Mesothelial cell of epicardium (in vitro differentiated cells): ENCODE measurements around the gene RAP1GAP2. TPM values are rescaled to one million over a fixed set of nuclear protein-coding genes. Genes with fewer than 3 reads are reported as not detected.
"Not testable (repeated sequence)": the region's sequence is repeated elsewhere in the genome, so short reads cannot be mapped to it uniquely, and the experiment has no call there.

Experiments
- DNase-seq, 2 experiments: peaks; one replicate each; pipeline ENCODE4 v3.0.0; 2021; ENCODE audit warnings: low spot score in 2 of 2; ENCODE audit not compliant: unreplicated experiment in 2 of 2
- H3K27ac Mint-ChIP-seq: 2 replicates; pipeline ENCODE4 v1.8.0; 2021; ENCODE audit warnings: mixed read lengths
- H3K27me3 Mint-ChIP-seq: 2 replicates; pipeline ENCODE4 v1.8.0; 2021; ENCODE audit warnings: low read depth, mixed read lengths
- H3K36me3 Mint-ChIP-seq: 2 replicates; pipeline ENCODE4 v1.8.0; 2021; ENCODE audit warnings: mixed read lengths
- H3K4me1 Mint-ChIP-seq: 2 replicates; pipeline ENCODE4 v1.8.0; 2021; ENCODE audit warnings: mixed read lengths
- H3K4me3 Mint-ChIP-seq: 2 replicates; pipeline ENCODE4 v1.8.0; 2021; ENCODE audit warnings: mild to moderate bottlenecking, moderate library complexity, mixed read lengths
- H3K9me3 Mint-ChIP-seq: 2 replicates; pipeline ENCODE4 v1.8.0; 2021; ENCODE audit warnings: mixed read lengths
- CTCF ChIP-seq: fragments of 200-600 bp; sonication (generic); IDR thresholded peaks from one replicate; pipeline ENCODE4 v1.5.0; 2021; ENCODE audit warnings: antibody characterized with exemption; ENCODE audit not compliant: unreplicated experiment
- total RNA-seq: library from RNA; stranded (reverse); gene quantifications from 3 replicates; pipeline ENCODE4 v1.2.1, GENCODE V29; 2021

RAP1GAP2 gene
- total RNA-seq, 1 donor from 2014 or later, result 7.1 TPM

GRCh38 chr17:2883544-2884213, 87.4 kb downstream of the RAP1GAP2 start:
- Mint-ChIP-seq H3K27me3 (no peaks in the 10 kb centered on the region), H3K36me3 (no peaks in the 10 kb centered on the region), H3K4me1 (peaks cover 2% of the 10 kb centered on the region), H3K27ac (no peak overlapping the region), H3K9me3 (no peaks in the 10 kb centered on the region), H3K4me3 (no peak overlapping the region)
- no peak for DNase-seq
- TF ChIP-seq CTCF, result no peak

GRCh38 chr17:2885733-2886132, 89.5 kb downstream of the RAP1GAP2 start:
- Mint-ChIP-seq H3K36me3 (no peaks in the 10 kb centered on the region), H3K27me3 (no peaks in the 10 kb centered on the region), H3K4me3 (no peak overlapping the region), H3K4me1 (peaks cover 2% of the 10 kb centered on the region), H3K9me3 (no peaks in the 10 kb centered on the region), H3K27ac (no peak overlapping the region)
- DNase-seq, result no peak
- TF ChIP-seq CTCF, result no peak

GRCh38 chr17:2888326-2888725, 92.1 kb downstream of the RAP1GAP2 start:
- peaks cover 2% of the 10 kb centered on the region for H3K4me1 Mint-ChIP-seq
- no peaks in the 10 kb centered on the region for H3K9me3 Mint-ChIP-seq
- no peak overlapping the region for H3K27ac Mint-ChIP-seq
- no peaks in the 10 kb centered on the region for H3K27me3 Mint-ChIP-seq
- no peak for DNase-seq
- H3K36me3 Mint-ChIP-seq, result no peaks in the 10 kb centered on the region
- no peak overlapping the region for H3K4me3 Mint-ChIP-seq
- TF ChIP-seq CTCF, result no peak

- H3K27me3 Mint-ChIP-seq, result no peaks in the 10 kb centered on the region
- DNase-seq, result no peak
- no peak overlapping the region for H3K4me3 Mint-ChIP-seq
- no peaks in the 10 kb centered on the region for H3K4me1 Mint-ChIP-seq
- TF ChIP-seq CTCF, result no peak
- H3K27ac Mint-ChIP-seq, result no peak overlapping the region
- no peaks in the 10 kb centered on the region for H3K9me3 Mint-ChIP-seq
- no peaks in the 10 kb centered on the region for H3K36me3 Mint-ChIP-seq
These were observed 93.0 kb downstream of the RAP1GAP2 start for GRCh38 chr17:2889256-2889655.

- DNase-seq, H3K4me3 Mint-ChIP-seq, H3K27me3 Mint-ChIP-seq, H3K9me3 Mint-ChIP-seq, H3K27ac Mint-ChIP-seq, H3K4me1 Mint-ChIP-seq, H3K36me3 Mint-ChIP-seq: not testable (repeated sequence)
These were observed 94.5 kb downstream of the RAP1GAP2 start for GRCh38 chr17:2890778-2891177.

GRCh38 chr17:2892305-2892971, 96.2 kb downstream of the RAP1GAP2 start:
- Mint-ChIP-seq H3K27me3 (no peaks in the 10 kb centered on the region), H3K4me3 (no peak overlapping the region), H3K9me3 (no peaks in the 10 kb centered on the region), H3K27ac (no peak overlapping the region), H3K36me3 (no peaks in the 10 kb centered on the region), H3K4me1 (peaks cover 2% of the 10 kb centered on the region)
- no peak for DNase-seq
- TF ChIP-seq CTCF, result no peak
